Common myeloid progenitor, CD34-positive (primary cell): ENCODE measurements around the gene GAGE12C.
"Not testable (repeated sequence)": the region's sequence is repeated elsewhere in the genome, so short reads cannot be mapped to it uniquely, and the experiment has no call there.

Experiments
- CTCF ChIA-PET: fragments of 350-600 bp; sonication (Branson Sonifier 250); formaldehyde crosslinking; loops from one replicate; lab custom pipeline; 2021; ENCODE audit warnings: antibody characterized with exemption; lab: Charles Lee
- POLR2A ChIA-PET: fragments of 350-600 bp; sonication (Branson Sonifier 250); formaldehyde crosslinking; loops from one replicate; lab custom pipeline; 2021; ENCODE audit warnings: antibody characterized with exemption; lab: Charles Lee
- DNase-seq, 3 donors: peaks; one replicate each; pipeline versions ENCODE4 v3.0.0 to v3.0.0-alpha.2; 2013
- H3K27ac ChIP-seq, 2 experiments: 1 replicate in 1 of 2; 2 replicates in 1 of 2; pipeline ENCODE4 v1.7.0; 2013; ENCODE audit warnings: inconsistent platforms in 2 of 2, low read length in 2 of 2, mild to moderate bottlenecking in 2 of 2, low read depth in 1 of 2, moderate library complexity in 1 of 2; ENCODE audit not compliant: severe bottlenecking in 2 of 2, insufficient read depth in 1 of 2, poor library complexity in 1 of 2
- H3K27me3 ChIP-seq, 5 experiments: replicated peaks in 2 of 5; 1 replicate in 3 of 5; 2 replicates in 2 of 5; pipeline versions ENCODE4 v1.6.1 to v1.7.0; 2013; ENCODE audit warnings: low read length in 4 of 5, mild to moderate bottlenecking in 2 of 5, moderate library complexity in 2 of 5, inconsistent platforms in 1 of 5; ENCODE audit not compliant: insufficient read depth in 5 of 5, control insufficient read depth in 4 of 5
- H3K36me3 ChIP-seq, 4 experiments: 1 replicate in 2 of 4; 2 replicates in 2 of 4; pipeline versions ENCODE4 v1.6.1 to v1.7.0; 2013; ENCODE audit warnings: low read length in 3 of 4, control low read depth in 1 of 4, mild to moderate bottlenecking in 1 of 4; ENCODE audit not compliant: control insufficient read depth in 4 of 4, insufficient read depth in 4 of 4
- H3K4me1 ChIP-seq, 4 experiments: 1 replicate in 3 of 4; 2 replicates in 1 of 4; pipeline versions ENCODE4 v1.6.1 to v1.7.1; 2013; ENCODE audit warnings: low read length in 3 of 4, mild to moderate bottlenecking in 3 of 4, control low read depth in 1 of 4, inconsistent platforms in 1 of 4, moderate library complexity in 1 of 4; ENCODE audit not compliant: control insufficient read depth in 4 of 4, insufficient read depth in 4 of 4; ENCODE audit errors: control extremely low read depth in 1 of 4
- H3K4me3 ChIP-seq, 7 experiments: 1 replicate in 4 of 7; 2 replicates in 3 of 7; pipeline versions ENCODE4 v1.5.1 to v1.7.0; 2013; ENCODE audit warnings: mild to moderate bottlenecking in 7 of 7, low read length in 6 of 7, moderate library complexity in 6 of 7, inconsistent platforms in 2 of 7, low read depth in 2 of 7, control low read depth in 1 of 7; ENCODE audit not compliant: insufficient read depth in 4 of 7, control insufficient read depth in 1 of 7; ENCODE audit errors: extremely low read depth in 1 of 7
- H3K9me3 ChIP-seq, 5 experiments: 1 replicate in 4 of 5; 2 replicates in 1 of 5; pipeline versions ENCODE4 v1.6.1 to v1.7.1; 2013; ENCODE audit warnings: low read length in 4 of 5, mild to moderate bottlenecking in 2 of 5, inconsistent platforms in 1 of 5, low read depth in 1 of 5, moderate library complexity in 1 of 5; ENCODE audit not compliant: control insufficient read depth in 4 of 5, insufficient read depth in 2 of 5; ENCODE audit errors: control extremely low read depth in 1 of 5
- WGBS: methylation state at CpG from one replicate; pipeline ENCODE4 v1.1.5; 2013; ENCODE audit not compliant: insufficient coverage; 5-methylcytosine and 5-hydroxymethylcytosine counted together

Gene GAGE12C

GRCh38 chrX:49579649-49580048, 47.7 kb downstream of the GAGE12C start, which contains the start of gene GAGE12H:
TSS of gene GAGE12H (plus strand) at chrX:49579949. CDS start at chrX:49581104, 1,155 bp downstream.
- H3K27ac ChIP-seq, H3K36me3 ChIP-seq, POLR2A ChIA-PET, H3K4me1 ChIP-seq, H3K4me3 ChIP-seq, DNase-seq, H3K9me3 ChIP-seq, CTCF ChIA-PET, H3K27me3 ChIP-seq: not testable (repeated sequence)
- WGBS = no CpG with 5 or more reads among the region's 16 CpGs
